GM19455 (cell line): Measurements from ENCODE around the gene CD27.
A peak's percentile ranks its signal among the peaks of the same experiment; 100 is the strongest.
"Not testable (repeated sequence)": the region's sequence is repeated elsewhere in the genome, so short reads cannot be mapped to it uniquely, and the experiment has no call there.

Experiments
- ATAC-seq: cut with Tn5 transposase; IDR thresholded peaks from one replicate; pipeline ENCODE4 v1.9.1; 2021; ENCODE audit not compliant: unreplicated experiment

The CD27 gene

GRCh38 chr12:6478416-6478815, 33.7 kb downstream of the CD27 start:
- no peak for ATAC-seq

GRCh38 chr12:6488240-6488639, 43.5 kb downstream of the CD27 start:
- ATAC-seq, result no peak

- ATAC-seq, result no peak
Measured at GRCh38 chr12:6489449-6489848, 44.7 kb downstream of the CD27 start.

GRCh38 chr12:6490673-6491072, 45.9 kb downstream of the CD27 start:
- ATAC-seq, result not testable (repeated sequence)

GRCh38 chr12:6492838-6493496, 48.2 kb downstream of the CD27 start, which contains the start of gene MRPL51:
Gene MRPL51, minus strand, starts transcription at chr12:6493262. Its CDS starts 126 bp downstream, at chr12:6493136.
- ATAC-seq, result peak; percentile 58

GRCh38 chr12:6493497-6494257, 48.9 kb downstream of the CD27 start, which contains the start of gene NCAPD2:
Gene NCAPD2, plus strand, starts transcription at chr12:6494102. Its CDS starts 997 bp downstream, at chr12:6495099.
- peak; percentile 80 for ATAC-seq

- peak; percentile 28 for ATAC-seq
Measured at GRCh38 chr12:6494258-6494743, 49.5 kb downstream of the CD27 start.

GRCh38 chr12:6494968-6495367, 50.2 kb downstream of the CD27 start:
- ATAC-seq, result no peak

GRCh38 chr12:6497291-6497690, 52.5 kb downstream of the CD27 start:
- ATAC-seq, result not testable (repeated sequence)

GRCh38 chr12:6500466-6500865, 55.7 kb downstream of the CD27 start:
- no peak for ATAC-seq
